ENCODE results near the gene INPP5A.

Gene INPP5A

GRCh38 chr10:132607491-132607890 lies 69.9 kb downstream of the INPP5A start:
- no peaks in the 10 kb centered on the region for H3K27me3 Mint-ChIP-seq
- H3K4me3 Mint-ChIP-seq = no peak overlapping the region
- no peaks in the 10 kb centered on the region for H3K9me3 Mint-ChIP-seq
- peaks cover 34% of the 10 kb centered on the region for H3K4me1 Mint-ChIP-seq
- H3K27ac Mint-ChIP-seq = no peak overlapping the region
- peaks cover 3% of the 10 kb centered on the region for H3K36me3 Mint-ChIP-seq

DNA sequence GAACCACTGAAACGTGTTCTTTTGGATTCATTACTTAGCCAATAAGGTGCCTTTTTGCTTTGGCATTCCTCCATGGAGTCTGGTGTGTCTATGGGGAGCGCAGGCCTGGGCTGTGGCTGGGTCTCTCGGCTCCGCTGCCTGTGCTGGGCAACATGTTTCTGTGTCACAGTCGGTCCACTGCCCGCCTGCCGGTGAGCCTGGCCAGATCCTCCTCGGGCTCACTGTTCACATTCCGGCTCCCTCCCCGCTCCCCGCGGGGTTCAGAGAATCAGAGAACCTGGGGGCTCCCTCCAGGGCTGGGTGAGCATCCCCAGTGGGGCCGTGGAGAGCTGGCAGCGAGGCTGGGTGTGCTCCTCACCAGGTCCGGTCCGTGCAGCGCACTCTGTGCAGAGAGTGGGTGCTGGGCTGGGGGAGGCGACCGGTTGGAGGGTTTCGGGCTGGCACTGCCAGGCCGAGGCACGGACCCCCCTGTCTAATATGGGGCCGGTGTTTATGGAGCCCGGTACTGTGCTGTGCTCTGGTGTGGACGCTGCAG lies 70.4 kb downstream of the INPP5A start:
- Mint-ChIP-seq H3K27ac (no peak overlapping the region), H3K4me1 (peaks cover 34% of the 10 kb centered on the region), H3K9me3 (no peaks in the 10 kb centered on the region), H3K4me3 (no peak overlapping the region), H3K27me3 (no peaks in the 10 kb centered on the region), H3K36me3 (peaks cover 3% of the 10 kb centered on the region)

DNA sequence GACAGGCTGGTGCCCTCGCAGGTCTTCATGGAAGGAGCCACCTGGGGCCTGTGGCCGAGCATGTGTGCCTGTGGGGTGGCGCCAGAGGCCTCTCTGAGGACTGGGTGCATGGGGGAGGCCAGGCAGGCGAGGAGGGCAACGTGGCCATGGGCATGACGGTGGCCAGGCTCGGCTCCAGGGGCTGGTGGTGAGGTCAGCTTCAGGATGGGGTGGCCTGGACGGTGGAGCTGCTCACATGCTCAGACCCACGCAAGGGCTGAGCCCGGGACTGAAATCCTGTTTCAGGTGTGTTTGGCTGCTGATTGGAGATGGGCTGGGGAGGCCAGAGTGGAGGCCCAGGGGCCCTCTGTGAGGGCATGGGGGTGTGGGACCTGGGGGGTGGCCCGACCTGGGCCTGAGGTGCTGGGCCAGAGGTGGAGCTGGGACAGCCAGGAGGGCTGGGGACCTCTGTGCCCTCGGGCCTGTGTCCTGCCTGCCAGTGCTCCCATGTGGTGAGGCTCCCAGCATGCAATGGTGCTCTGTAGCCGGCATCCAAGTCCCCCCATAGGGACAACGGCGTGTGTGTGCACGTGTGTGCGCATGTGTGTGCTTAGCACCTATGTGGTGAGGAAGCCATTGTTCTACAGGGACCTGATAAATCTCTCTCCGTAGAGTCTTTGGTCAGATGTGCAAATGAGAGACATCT lies 71.1 kb downstream of the INPP5A start:
- Mint-ChIP-seq H3K4me1 (peaks cover 31% of the 10 kb centered on the region), H3K36me3 (peaks cover 3% of the 10 kb centered on the region), H3K9me3 (no peaks in the 10 kb centered on the region), H3K4me3 (no peak overlapping the region), H3K27ac (no peak overlapping the region), H3K27me3 (no peaks in the 10 kb centered on the region)

GRCh38 chr10:132609211-132609610 lies 71.6 kb downstream of the INPP5A start:
- no peaks in the 10 kb centered on the region for H3K9me3 Mint-ChIP-seq
- H3K27ac Mint-ChIP-seq = no peak overlapping the region
- peaks cover 3% of the 10 kb centered on the region for H3K36me3 Mint-ChIP-seq
- H3K27me3 Mint-ChIP-seq = no peaks in the 10 kb centered on the region
- H3K4me1 Mint-ChIP-seq = peaks cover 29% of the 10 kb centered on the region
- H3K4me3 Mint-ChIP-seq = no peak overlapping the region

DNA sequence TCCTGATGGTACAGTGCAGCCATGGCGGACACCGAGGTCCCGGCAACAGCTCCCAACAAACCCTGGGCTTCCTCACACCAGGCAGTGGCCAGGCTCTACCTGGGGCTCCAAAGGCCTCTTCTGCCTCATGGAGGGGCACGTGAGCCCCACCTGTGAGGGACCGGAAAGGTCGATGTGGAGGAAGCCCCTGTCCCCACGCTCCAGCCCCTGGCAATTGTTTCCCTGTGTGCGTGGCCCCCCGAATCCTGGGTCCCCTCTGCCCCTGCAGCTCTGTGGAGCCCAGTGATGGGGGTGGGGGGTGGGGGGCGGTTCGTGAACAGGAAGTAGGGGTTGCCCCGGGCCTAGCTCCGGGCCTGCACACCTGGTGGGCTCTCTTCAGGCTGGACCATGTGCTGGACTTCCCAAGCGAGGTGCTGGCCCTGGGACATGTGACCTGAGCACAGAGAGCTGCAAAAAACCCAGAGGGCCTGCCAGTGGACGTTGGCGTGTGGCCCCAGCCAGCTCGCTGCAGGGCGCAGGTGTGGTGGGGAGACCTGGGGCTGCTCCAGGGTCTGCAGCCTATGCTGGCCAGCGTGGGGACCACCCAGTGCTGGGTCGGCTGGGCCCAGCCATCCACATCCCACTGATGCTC lies 72.6 kb downstream of the INPP5A start:
- no peaks in the 10 kb centered on the region for H3K27me3 Mint-ChIP-seq
- peaks cover 27% of the 10 kb centered on the region for H3K4me1 Mint-ChIP-seq
- H3K4me3 Mint-ChIP-seq = no peak overlapping the region
- no peak overlapping the region for H3K27ac Mint-ChIP-seq
- no peaks in the 10 kb centered on the region for H3K9me3 Mint-ChIP-seq
- peaks cover 3% of the 10 kb centered on the region for H3K36me3 Mint-ChIP-seq

DNA sequence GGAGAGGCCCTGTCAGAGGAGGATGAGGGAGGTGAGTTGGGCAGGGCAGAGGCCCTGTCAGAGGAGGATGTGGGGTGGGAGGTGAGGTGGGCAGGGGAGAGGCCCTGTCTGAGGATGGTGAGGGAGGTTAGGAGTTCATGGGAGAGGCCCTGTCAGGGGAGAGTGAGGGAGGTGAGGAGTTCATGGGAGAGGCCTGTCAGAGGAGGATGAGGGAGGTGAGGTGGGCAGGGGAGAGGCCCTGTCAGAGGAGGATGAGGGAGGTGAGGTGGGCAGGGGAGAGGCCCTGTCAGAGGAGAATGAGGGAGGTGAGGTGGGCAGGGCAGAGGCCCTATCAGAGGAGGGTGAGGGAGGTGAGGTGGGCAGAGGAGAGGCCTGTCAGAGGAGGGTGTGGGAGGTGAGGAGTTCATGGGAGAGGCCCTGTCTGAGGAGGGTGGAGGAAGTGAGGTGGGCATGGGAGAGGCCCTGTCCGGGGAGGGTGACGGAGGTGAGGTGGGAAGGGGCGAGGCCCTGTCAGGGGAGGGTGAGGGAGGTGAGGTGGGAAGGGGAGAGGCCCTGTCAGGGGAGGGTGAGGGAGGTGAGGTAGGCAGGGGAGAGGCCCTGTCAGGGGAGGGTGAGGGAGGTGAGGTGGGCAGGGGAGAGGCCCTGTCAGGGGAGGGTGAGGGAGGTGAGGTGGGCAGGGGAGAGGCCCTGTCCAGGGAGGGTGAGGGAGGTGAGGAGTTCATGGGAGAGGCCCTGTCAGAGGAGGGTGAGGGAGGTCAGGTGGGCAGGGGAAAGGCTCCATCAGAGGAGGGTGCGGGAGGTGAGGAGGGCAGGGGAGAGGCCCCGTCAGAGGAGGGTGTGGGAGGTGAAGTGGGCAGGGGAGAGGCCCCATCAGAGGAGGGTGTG lies 73.7 kb downstream of the INPP5A start:
- Mint-ChIP-seq H3K4me1 (peaks cover 33% of the 10 kb centered on the region), H3K4me3 (peak overlapping the region; percentile 3)

GRCh38 chr10:132611986-132612385 lies 74.4 kb downstream of the INPP5A start:
- Mint-ChIP-seq H3K4me1 (peaks cover 38% of the 10 kb centered on the region), H3K27ac (peak overlapping the region; percentile 51)

More for the DNA sequence above, 73.7 kb downstream of the INPP5A start:
- H3K27me3 Mint-ChIP-seq = no peaks in the 10 kb centered on the region
- peaks cover 5% of the 10 kb centered on the region for H3K36me3 Mint-ChIP-seq
- no peaks in the 10 kb centered on the region for H3K9me3 Mint-ChIP-seq
- H3K27ac Mint-ChIP-seq = peak overlapping the region; percentile 84

DNA sequence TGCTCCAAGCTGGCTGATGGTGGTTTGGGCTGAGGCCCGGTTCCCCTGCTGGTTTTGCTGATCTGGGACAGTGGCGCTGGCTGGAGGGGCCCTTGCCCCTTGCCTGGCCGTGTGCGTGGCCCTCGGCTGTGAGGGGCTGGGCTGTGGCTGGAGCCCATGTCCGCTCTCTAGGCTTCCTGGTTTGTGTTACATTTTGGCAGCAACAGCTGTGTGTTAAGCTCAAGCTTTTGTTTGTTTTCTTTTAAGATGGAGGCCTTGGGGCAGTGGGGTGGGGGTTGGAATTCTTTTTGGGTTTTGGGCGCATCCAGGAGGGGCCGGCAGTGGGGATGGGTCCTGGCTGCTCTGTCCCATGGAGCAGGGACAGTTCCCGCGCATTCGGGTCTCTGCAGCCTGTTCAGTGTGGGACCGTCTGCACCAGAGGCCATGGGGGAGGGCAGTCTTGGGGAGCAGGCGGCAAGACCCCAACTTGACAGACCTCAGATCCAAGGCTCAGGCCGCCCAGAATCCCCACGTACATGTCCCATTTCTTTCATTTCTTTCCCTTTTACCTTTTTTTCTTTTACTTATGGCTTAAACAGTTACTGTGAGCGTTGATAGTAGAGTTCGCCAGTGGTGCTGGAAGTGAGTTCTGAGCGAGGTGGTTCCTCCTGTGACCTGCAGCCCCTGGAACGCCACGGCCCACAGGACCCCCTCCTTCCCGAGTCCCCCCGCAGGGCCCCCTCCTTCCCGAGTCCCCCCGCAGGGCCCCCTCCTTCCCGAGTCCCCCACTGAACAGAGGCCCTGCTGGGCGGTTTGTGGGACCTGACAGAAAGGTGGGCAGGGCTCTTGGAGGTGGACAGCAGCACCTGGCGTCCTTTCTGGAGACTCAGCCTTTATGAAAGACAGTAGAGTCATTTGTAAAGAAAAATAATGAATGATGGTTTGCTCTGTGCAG lies 75.3 kb downstream of the INPP5A start:
- peaks cover 38% of the 10 kb centered on the region for H3K4me1 Mint-ChIP-seq
- H3K27me3 Mint-ChIP-seq = no peaks in the 10 kb centered on the region
- H3K36me3 Mint-ChIP-seq = peaks cover 15% of the 10 kb centered on the region
- H3K4me3 Mint-ChIP-seq = no peak overlapping the region
- no peaks in the 10 kb centered on the region for H3K9me3 Mint-ChIP-seq
- no peak overlapping the region for H3K27ac Mint-ChIP-seq

More at GRCh38 chr10:132611986-132612385, 74.4 kb downstream of the INPP5A start:
- Mint-ChIP-seq H3K36me3 (peaks cover 11% of the 10 kb centered on the region), H3K27me3 (no peaks in the 10 kb centered on the region), H3K9me3 (no peaks in the 10 kb centered on the region), H3K4me3 (no peak overlapping the region)

GRCh38 chr10:132613566-132614348 lies 76.2 kb downstream of the INPP5A start:
- Mint-ChIP-seq H3K36me3 (peaks cover 20% of the 10 kb centered on the region), H3K9me3 (no peaks in the 10 kb centered on the region), H3K4me1 (peaks cover 38% of the 10 kb centered on the region), H3K27me3 (no peaks in the 10 kb centered on the region), H3K27ac (no peak overlapping the region), H3K4me3 (no peak overlapping the region)

- Mint-ChIP-seq H3K4me1 (peaks cover 38% of the 10 kb centered on the region), H3K9me3 (no peaks in the 10 kb centered on the region), H3K36me3 (peaks cover 23% of the 10 kb centered on the region), H3K27ac (no peak overlapping the region), H3K4me3 (no peak overlapping the region), H3K27me3 (no peaks in the 10 kb centered on the region)
Measured at GRCh38 chr10:132614431-132615340, 77.1 kb downstream of the INPP5A start.

DNA sequence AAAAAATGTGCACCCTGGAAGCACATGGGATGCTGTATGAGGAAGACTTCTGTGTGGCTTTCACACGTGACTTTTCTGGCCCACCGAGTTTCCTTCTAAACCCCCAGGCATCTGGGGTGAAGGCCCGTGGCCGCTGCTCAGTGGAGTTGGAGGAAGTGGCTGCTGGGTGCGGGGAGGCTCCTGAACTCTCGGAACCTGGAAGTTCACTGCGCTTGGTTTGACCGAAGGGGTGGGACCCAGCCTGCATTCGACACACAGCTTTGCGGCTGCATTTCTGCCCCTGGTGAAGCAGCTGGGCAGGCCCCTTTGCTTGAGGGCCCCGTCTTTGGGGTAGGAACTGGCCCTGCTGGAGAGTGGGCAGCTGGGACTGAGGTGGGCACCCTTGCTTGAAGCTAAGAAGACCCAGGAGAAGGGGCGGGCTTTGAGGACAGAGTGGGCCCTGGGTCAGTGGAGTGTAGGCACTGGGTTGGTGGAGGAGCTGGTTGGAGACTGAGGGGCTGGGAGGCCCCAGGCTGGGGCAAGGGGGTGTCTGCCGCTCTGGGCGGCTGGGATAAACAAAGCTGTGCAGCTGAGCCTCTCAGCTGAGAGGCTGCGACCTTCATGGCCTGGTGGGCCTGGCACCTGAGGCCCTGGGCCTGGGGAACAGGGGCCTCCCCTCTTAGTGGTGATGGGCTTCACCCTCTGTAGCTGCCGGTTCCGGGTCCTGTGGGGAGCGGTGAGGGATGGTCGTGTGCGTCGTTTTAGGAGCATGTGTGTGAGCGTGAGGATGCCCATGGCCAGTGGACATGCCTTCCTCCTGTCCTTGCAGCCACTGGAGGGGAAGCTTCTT lies 78.0 kb downstream of the INPP5A start:
- Mint-ChIP-seq H3K36me3 (peaks cover 27% of the 10 kb centered on the region), H3K9me3 (no peaks in the 10 kb centered on the region), H3K4me3 (no peak overlapping the region), H3K27ac (no peak overlapping the region), H3K27me3 (no peaks in the 10 kb centered on the region), H3K4me1 (peaks cover 37% of the 10 kb centered on the region)

GRCh38 chr10:132616170-132616995 lies 78.8 kb downstream of the INPP5A start:
- no peaks in the 10 kb centered on the region for H3K9me3 Mint-ChIP-seq
- H3K27me3 Mint-ChIP-seq = no peaks in the 10 kb centered on the region
- H3K4me1 Mint-ChIP-seq = peaks cover 30% of the 10 kb centered on the region
- peak overlapping the region; percentile 69 for H3K27ac Mint-ChIP-seq
- peaks cover 30% of the 10 kb centered on the region for H3K36me3 Mint-ChIP-seq
- no peak overlapping the region for H3K4me3 Mint-ChIP-seq
